Activated CD8-positive, alpha-beta T cell treated with anti-CD3 and anti-CD28 coated beads for 36 hours (primary cell): ENCODE data around the gene WDR82. TPM values are rescaled to one million over a fixed set of nuclear protein-coding genes. Genes with fewer than 3 reads are reported as not detected.

Experiments
- ATAC-seq: fragments of 200-7000 bp; cut with Tn5 transposase; one replicate; pipeline ENCODE4 v1.10.0; 2021; ENCODE audit warnings: mild to moderate bottlenecking, moderate library complexity
- CTCF ChIA-PET: fragments of 350-600 bp; sonication (Branson Sonifier 250); formaldehyde crosslinking; loops from one replicate; lab custom pipeline; 2021; ENCODE audit warnings: antibody characterized with exemption; lab: Charles Lee
- POLR2A ChIA-PET: fragments of 350-600 bp; sonication (Branson Sonifier 250); formaldehyde crosslinking; loops from one replicate; lab custom pipeline; 2021; ENCODE audit warnings: antibody characterized with exemption; lab: Charles Lee
- DNase-seq: peaks from one replicate; pipeline ENCODE4 v3.0.0-alpha.2; 2020
- H3K27ac Mint-ChIP-seq: one replicate; pipeline ENCODE4 v1.8.0; 2021; ENCODE audit warnings: mild to moderate bottlenecking, mixed read lengths
- H3K27me3 Mint-ChIP-seq: one replicate; pipeline ENCODE4 v1.8.0; 2021; ENCODE audit warnings: mixed read lengths
- H3K36me3 Mint-ChIP-seq: one replicate; pipeline ENCODE4 v1.8.0; 2021; ENCODE audit warnings: low read depth, mixed read lengths
- H3K4me1 Mint-ChIP-seq: one replicate; pipeline ENCODE4 v1.8.0; 2021; ENCODE audit warnings: low read depth, mixed read lengths
- H3K4me3 Mint-ChIP-seq: one replicate; pipeline ENCODE4 v1.8.0; 2021; ENCODE audit warnings: mild to moderate bottlenecking, moderate library complexity, mixed read lengths
- H3K9me3 Mint-ChIP-seq: one replicate; pipeline ENCODE4 v1.8.0; 2021; ENCODE audit warnings: mixed read lengths
- intact Hi-C: fragments of 100-400 bp; cut with micrococcal nuclease; formaldehyde crosslinking; loops from one replicate; pipeline ENCODE4 v1.10.0; 2022
- total RNA-seq, 2 experiments: library from RNA; stranded (reverse); gene quantifications; one replicate each; pipeline ENCODE4 v1.2.3, GENCODE V29; 2021
- TF ChIP-seq, protein P1 (sequence below): fragments of 200-600 bp; IDR thresholded peaks from one replicate; pipeline ENCODE4 v1.8.0; 2022; ENCODE audit warnings: antibody characterized with exemption, mild to moderate bottlenecking

Gene WDR82
- total RNA-seq, 2 experiments from 2014 or later: 103 to 105 TPM

DNA sequence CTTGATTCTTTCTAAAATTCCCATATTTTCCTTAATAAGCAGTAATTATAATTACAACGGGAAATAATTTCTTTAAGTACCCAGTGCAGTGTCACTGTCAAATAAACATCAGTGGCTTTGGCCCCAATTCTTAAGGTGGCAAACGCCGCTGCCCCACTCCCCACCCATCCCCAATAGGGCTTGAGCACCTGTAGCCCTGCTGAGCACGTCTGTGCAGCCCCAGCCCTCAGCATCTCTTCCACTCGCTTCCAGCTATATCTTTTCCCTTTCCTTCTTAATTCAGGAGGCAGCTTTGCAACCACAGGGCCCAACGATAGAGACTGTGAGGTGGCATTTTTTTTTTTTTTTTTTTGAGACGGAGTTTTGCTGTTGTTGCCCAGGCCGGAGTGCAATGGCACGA is 23.8 kb downstream of the WDR82 start:
- peak overlapping the region; percentile 70 for H3K4me3 Mint-ChIP-seq
- intact Hi-C loops: no loop called here
- TF ChIP-seq, protein P1, sequence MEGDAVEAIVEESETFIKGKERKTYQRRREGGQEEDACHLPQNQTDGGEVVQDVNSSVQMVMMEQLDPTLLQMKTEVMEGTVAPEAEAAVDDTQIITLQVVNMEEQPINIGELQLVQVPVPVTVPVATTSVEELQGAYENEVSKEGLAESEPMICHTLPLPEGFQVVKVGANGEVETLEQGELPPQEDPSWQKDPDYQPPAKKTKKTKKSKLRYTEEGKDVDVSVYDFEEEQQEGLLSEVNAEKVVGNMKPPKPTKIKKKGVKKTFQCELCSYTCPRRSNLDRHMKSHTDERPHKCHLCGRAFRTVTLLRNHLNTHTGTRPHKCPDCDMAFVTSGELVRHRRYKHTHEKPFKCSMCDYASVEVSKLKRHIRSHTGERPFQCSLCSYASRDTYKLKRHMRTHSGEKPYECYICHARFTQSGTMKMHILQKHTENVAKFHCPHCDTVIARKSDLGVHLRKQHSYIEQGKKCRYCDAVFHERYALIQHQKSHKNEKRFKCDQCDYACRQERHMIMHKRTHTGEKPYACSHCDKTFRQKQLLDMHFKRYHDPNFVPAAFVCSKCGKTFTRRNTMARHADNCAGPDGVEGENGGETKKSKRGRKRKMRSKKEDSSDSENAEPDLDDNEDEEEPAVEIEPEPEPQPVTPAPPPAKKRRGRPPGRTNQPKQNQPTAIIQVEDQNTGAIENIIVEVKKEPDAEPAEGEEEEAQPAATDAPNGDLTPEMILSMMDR: no peak
- DNase-seq (no peak), ATAC-seq (no peak)
- H3K27ac Mint-ChIP-seq: peak overlapping the region; percentile 99
- POLR2A ChIA-PET: interaction anchor here (2.5 to 4.9 kb wide), 5 partner anchors 9 to 23 kb away, joined by 16 to 77 read pairs (median 33); partner anchors contain the start of genes TWF2 and WDR82
- H3K9me3 Mint-ChIP-seq: no peaks in the 10 kb centered on the region
- CTCF ChIA-PET: interaction anchor here (1.8 to 3.2 kb wide), 5 partner anchors 9 to 24 kb away, joined by 5 to 17 read pairs (median 14); partner anchors contain the start of gene WDR82
- H3K4me1 Mint-ChIP-seq: peaks cover 85% of the 10 kb centered on the region
- H3K27me3 Mint-ChIP-seq: no peaks in the 10 kb centered on the region
- H3K36me3 Mint-ChIP-seq: peaks cover 86% of the 10 kb centered on the region

DNA sequence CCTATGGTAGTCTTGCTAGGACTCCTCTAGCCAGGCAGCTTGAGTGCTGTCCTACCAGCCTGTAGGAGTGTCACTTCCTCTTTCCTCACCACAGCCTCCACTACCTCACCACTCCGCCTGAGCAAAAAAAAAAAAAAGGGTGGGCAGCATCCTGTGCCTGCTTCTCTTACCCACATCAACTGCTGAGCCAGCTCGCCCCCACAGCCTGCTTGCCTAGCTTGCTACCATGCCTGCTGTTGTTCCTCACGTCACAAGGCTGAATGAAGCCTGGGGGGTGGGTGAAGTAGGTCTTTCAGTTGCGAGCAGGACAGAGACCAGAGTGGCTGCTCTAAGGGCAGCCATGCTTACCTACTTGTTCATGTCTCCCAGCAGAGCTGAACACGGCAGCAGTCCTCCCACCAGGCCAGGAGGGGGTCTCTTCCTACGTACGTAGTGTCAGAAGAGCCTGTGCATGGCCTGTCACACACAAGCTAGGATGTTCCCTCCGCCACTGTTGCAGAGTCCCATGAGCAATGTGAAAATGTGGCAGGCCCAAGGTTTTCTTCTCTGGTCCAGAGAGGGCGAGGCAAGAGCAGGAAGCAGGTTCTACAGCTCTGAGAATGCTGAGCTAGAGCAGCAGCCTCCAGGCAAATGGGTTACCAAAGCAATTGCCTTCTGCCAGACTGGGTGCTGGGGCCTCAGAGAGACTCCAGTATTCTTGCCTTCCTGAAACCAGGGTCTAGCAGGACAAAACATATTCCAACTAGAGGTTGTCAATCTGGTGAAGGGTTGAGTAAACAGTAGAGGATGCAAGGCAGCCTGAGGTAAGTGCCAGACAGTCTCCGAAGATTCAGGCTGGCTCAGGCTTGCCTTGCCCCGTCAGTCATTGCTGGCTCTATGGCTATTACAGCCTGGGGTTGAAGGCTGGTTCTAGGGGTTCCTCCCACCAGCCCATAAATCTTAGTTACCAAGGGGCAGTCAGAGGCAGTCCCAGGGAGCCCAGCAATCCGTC is 24.8 kb downstream of the WDR82 start:
- POLR2A ChIA-PET: interaction anchor here (0.8 to 4.9 kb wide), 10 partner anchors 10 to 37 kb away, joined by 3 to 77 read pairs (median 10); partner anchors contain the start of genes TWF2 and WDR82
- ATAC-seq (peak; percentile 88), DNase-seq (peak; percentile 96)
- Mint-ChIP-seq H3K36me3 (peaks cover 84% of the 10 kb centered on the region), H3K27me3 (no peaks in the 10 kb centered on the region), H3K9me3 (no peaks in the 10 kb centered on the region), H3K4me3 (peak overlapping the region; percentile 70), H3K27ac (peak overlapping the region; percentile 99), H3K4me1 (peaks cover 85% of the 10 kb centered on the region)
- intact Hi-C loops: no loop called here
- TF ChIP-seq, protein P1: no peak
- CTCF ChIA-PET: interaction anchor here (1.0 to 3.6 kb wide), 13 partner anchors 9 to 85 kb away, joined by 3 to 25 read pairs (median 13); partner anchors contain the start of genes TWF2 and WDR82

DNA sequence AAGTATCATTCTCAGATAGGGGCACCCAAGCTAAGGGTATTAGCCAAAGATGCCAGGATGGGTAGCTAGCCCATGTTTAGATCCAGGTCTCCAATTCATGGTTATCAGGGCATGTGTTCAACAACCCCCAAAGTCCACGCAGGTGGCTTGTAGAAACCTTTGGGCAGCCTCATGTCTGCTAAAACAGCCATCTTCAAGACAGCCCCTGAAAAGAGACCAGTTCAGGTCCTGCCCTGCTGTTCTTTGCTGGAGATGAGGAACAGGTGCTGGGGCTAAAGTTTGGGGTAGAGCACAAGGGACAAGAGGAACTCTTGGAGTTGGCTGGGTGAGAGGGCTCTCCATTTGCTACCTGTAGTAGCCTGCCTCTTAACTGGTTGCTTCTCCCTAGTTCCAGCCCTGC is 28.3 kb downstream of the WDR82 start:
- no peak for ATAC-seq
- H3K27me3 Mint-ChIP-seq: no peaks in the 10 kb centered on the region
- intact Hi-C loops: no loop called here
- no peak for DNase-seq
- peaks cover 73% of the 10 kb centered on the region for H3K4me1 Mint-ChIP-seq
- H3K9me3 Mint-ChIP-seq: no peaks in the 10 kb centered on the region
- H3K27ac Mint-ChIP-seq: peak overlapping the region; percentile 79
- POLR2A ChIA-PET: interaction anchor here (1.0 to 33.3 kb wide), 5 partner anchors 8 to 27 kb away, joined by 4 to 949 read pairs (median 38); partner anchors contain the start of genes GLYCTK, TWF2 and WDR82
- CTCF ChIA-PET: interaction anchor here (1.1 to 3.9 kb wide), 4 partner anchors 18 to 41 kb away, joined by 3 to 21 read pairs (median 4); no protein-coding TSS in a partner anchor
- TF ChIP-seq, protein P1: no peak
- H3K4me3 Mint-ChIP-seq: no peak overlapping the region
- peaks cover 78% of the 10 kb centered on the region for H3K36me3 Mint-ChIP-seq

DNA sequence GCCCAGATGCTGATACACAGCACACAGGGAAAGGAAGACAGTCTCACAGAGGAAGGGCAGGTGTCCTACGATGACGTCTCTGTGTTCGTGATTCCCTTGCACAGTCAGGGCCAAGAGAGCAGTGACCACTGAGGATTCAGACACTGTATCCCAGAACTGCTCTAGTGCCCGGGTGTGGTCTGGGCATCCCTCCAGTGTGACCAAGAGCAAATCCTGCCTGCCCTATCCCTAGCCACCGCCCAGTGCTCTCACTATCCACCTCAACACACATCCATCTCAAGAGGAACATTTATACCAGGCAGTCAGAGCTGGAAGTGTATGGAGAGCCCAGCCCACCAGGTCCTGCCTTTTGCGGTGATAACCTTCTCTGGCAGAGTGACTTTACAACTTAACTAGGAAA is 28.8 kb downstream of the WDR82 start:
- ATAC-seq (no peak), DNase-seq (no peak)
- CTCF ChIA-PET: interaction anchor here (1.1 to 3.9 kb wide), 3 partner anchors 9 to 32 kb away, joined by 3 to 21 read pairs (median 3); no protein-coding TSS in a partner anchor
- Mint-ChIP-seq H3K27ac (peak overlapping the region; percentile 79), H3K27me3 (no peaks in the 10 kb centered on the region), H3K9me3 (no peaks in the 10 kb centered on the region), H3K36me3 (peaks cover 79% of the 10 kb centered on the region), H3K4me1 (peaks cover 74% of the 10 kb centered on the region), H3K4me3 (no peak overlapping the region)
- POLR2A ChIA-PET: interaction anchor here (1.6 to 33.3 kb wide), 4 partner anchors 9 to 28 kb away, joined by 7 to 949 read pairs (median 54); partner anchors contain the start of genes GLYCTK, TWF2 and WDR82
- intact Hi-C loops: no loop called here
- TF ChIP-seq, protein P1: no peak
